Endothelial cell of umbilical vein (primary cell): ENCODE results near the gene SPATA19. TPM values are rescaled to one million over a fixed set of nuclear protein-coding genes. Genes with fewer than 3 reads are reported as not detected.

Source experiments
- BruUV-seq: library from RNA; stranded (reverse); fragments of 400-500 nt; replicated peaks from 2 replicates; lab custom pipeline; 2021; lab: Mats Ljungman, UMichigan
- CTCF ChIA-PET: fragments of 300-600, 350-600 bp; sonication (Branson Sonifier 250); formaldehyde crosslinking; loops from one replicate; lab custom pipeline; 2021; ENCODE audit warnings: antibody characterized with exemption, inconsistent platforms; lab: Charles Lee
- POLR2A ChIA-PET: fragments of 300-600, 350-600 bp; sonication (Branson Sonifier 250); formaldehyde crosslinking; loops from one replicate; lab custom pipeline; 2021; ENCODE audit warnings: antibody characterized with exemption, inconsistent platforms; lab: Charles Lee
- DNase-seq: peaks from one replicate; pipeline ENCODE4 v3.0.0-alpha.2; 2011; ENCODE audit warnings: low read depth, low spot score
- FAIRE-seq: peaks from 2 replicates; lab custom pipeline; 2011; peaks lifted over from hg19 to GRCh38; lab: Jason Lieb, UNC
- H2AFZ ChIP-seq: 2 replicates; pipeline ENCODE4 v1.6.0; 2012; ENCODE audit warnings: low read depth, low read length, control low read depth, inconsistent platforms
- H3K27ac ChIP-seq: 2 replicates; pipeline ENCODE4 v1.5.1; 2011; ENCODE audit warnings: low read depth, mild to moderate bottlenecking, control low read depth, low read length, moderate library complexity; ENCODE audit not compliant: insufficient read depth
- H3K27me3 ChIP-seq, 2 experiments: 2 replicates each; pipeline versions ENCODE4 v1.6.0 to v1.6.1; 2011; ENCODE audit warnings: low read length in 2 of 2, mixed read lengths in 1 of 2; ENCODE audit not compliant: control insufficient read depth in 2 of 2, insufficient read depth in 2 of 2
- H3K36me3 ChIP-seq, 2 experiments: 2 replicates in 1 of 2; 3 replicates in 1 of 2; pipeline ENCODE4 v1.5.1; 2011; ENCODE audit warnings: low read length in 2 of 2, mild to moderate bottlenecking in 1 of 2, moderate library complexity in 1 of 2; ENCODE audit not compliant: control insufficient read depth in 2 of 2, insufficient read depth in 2 of 2; ENCODE audit errors: extremely low read depth in 1 of 2
- H3K4me1 ChIP-seq: 3 replicates; pipeline ENCODE4 v1.5.1; 2011; ENCODE audit warnings: mild to moderate bottlenecking, low read length; ENCODE audit not compliant: control insufficient read depth, insufficient read depth; ENCODE audit errors: extremely low read depth
- H3K4me2 ChIP-seq: 2 replicates; pipeline ENCODE4 v1.6.1; 2011; ENCODE audit warnings: low read length, control low read depth, mixed read lengths; ENCODE audit not compliant: insufficient read depth
- H3K4me3 ChIP-seq, 3 experiments: fragments of 200-600 bp in 1 of 3; sonication (generic), shearing (Covaris generic) in 1 of 3; replicated peaks in 1 of 3; 2 replicates each; pipeline ENCODE4 v1.5.1; 2011 to 2016; ENCODE audit warnings: control low read depth in 3 of 3, low read length in 3 of 3, mild to moderate bottlenecking in 2 of 3, inconsistent platforms in 1 of 3, low read depth in 1 of 3, moderate library complexity in 1 of 3; ENCODE audit not compliant: insufficient read depth in 1 of 3
- H3K79me2 ChIP-seq: 2 replicates; pipeline ENCODE4 v1.6.0; 2012; ENCODE audit warnings: low read length, inconsistent platforms; ENCODE audit not compliant: control insufficient read depth, insufficient read depth
- H3K9ac ChIP-seq: replicated peaks from 2 replicates; pipeline ENCODE3; 2011; ENCODE audit warnings: low read length, control low read depth; ENCODE audit not compliant: insufficient read depth; ENCODE audit errors: extremely low read depth
- H3K9me1 ChIP-seq: replicated peaks from 3 replicates; pipeline ENCODE4 v1.6.0; 2011; ENCODE audit warnings: mild to moderate bottlenecking, low read length; ENCODE audit not compliant: control insufficient read depth, insufficient read depth; ENCODE audit errors: extremely low read depth
- H3K9me3 ChIP-seq: replicated peaks from 2 replicates; pipeline ENCODE4 v1.5.1; 2012; ENCODE audit warnings: low read length, inconsistent platforms; ENCODE audit not compliant: control insufficient read depth, insufficient read depth
- H4K20me1 ChIP-seq: replicated peaks from 2 replicates; pipeline ENCODE3; 2011; ENCODE audit warnings: mild to moderate bottlenecking, low read length; ENCODE audit not compliant: control insufficient read depth, insufficient read depth; ENCODE audit errors: extremely low read depth
- EZH2 ChIP-seq: IDR thresholded peaks from 2 replicates; pipeline ENCODE4 v1.6.1; 2012; ENCODE audit warnings: borderline replicate concordance, low read depth, mild to moderate bottlenecking, moderate library complexity, low read length, inconsistent platforms; ENCODE audit not compliant: severe bottlenecking
- FOS ChIP-seq: IDR thresholded peaks from 2 replicates; pipeline ENCODE4 v1.6.1; 2011; ENCODE audit warnings: mild to moderate bottlenecking, low read length, moderate library complexity, borderline replicate concordance; ENCODE audit not compliant: insufficient read depth
- GATA2 ChIP-seq: IDR thresholded peaks from 2 replicates; pipeline ENCODE4 v1.7.0; 2011; ENCODE audit warnings: low read depth, mild to moderate bottlenecking, moderate library complexity, mixed read lengths, low read length; ENCODE audit not compliant: insufficient read length, insufficient read depth
- JUN ChIP-seq: IDR thresholded peaks from 2 replicates; pipeline ENCODE4 v1.6.1; 2011; ENCODE audit warnings: borderline replicate concordance, low read depth; ENCODE audit not compliant: insufficient read length, insufficient read depth
- MYC ChIP-seq: IDR thresholded peaks from one replicate; pipeline ENCODE4 v1.6.1; 2011; ENCODE audit warnings: mild to moderate bottlenecking, low read depth, low read length
- POLR2A ChIP-seq: IDR thresholded peaks from 2 replicates; pipeline ENCODE4 v1.6.1; 2012; ENCODE audit warnings: low read depth, mild to moderate bottlenecking, control low read depth, low read length
- POLR2AphosphoS5 ChIP-seq: IDR thresholded peaks from 2 replicates; pipeline ENCODE4 v1.6.1; 2012; ENCODE audit warnings: low read depth, mild to moderate bottlenecking, control low read depth, low read length, moderate library complexity; ENCODE audit not compliant: insufficient read depth
- dilution Hi-C: fragments of 300-500 bp; cut with MboI; formaldehyde crosslinking; loops from one replicate; pipeline ENCODE4 v1.15.0; 2019; ENCODE audit warnings: low sequenced_read_pairs; ENCODE audit not compliant: extremely low pct_ligation_motif_present
- intact Hi-C: fragments of 100-400 bp; cut with micrococcal nuclease; formaldehyde crosslinking; loops from one replicate; pipeline ENCODE4 v1.10.0; 2022
- polyA plus RNA-seq, 4 experiments: library from polyadenylated mRNA; depleted of rRNA in 3 of 4; stranded (reverse) in 3 of 4; unstranded in 1 of 4; fragments of >200 nt; gene quantifications; 2 replicates each; pipeline versions ENCODE4 v1.2.1 to v1.2.3, GENCODE V29; 2011 to 2012; ENCODE audit warnings: missing spikeins in 1 of 4
- total RNA-seq: library from RNA; stranded (reverse); gene quantifications from 2 replicates; pipeline ENCODE4 v1.2.3, GENCODE V29; 2021
- TF ChIP-seq, protein P1 (sequence below): IDR thresholded peaks from 2 replicates; pipeline ENCODE4 v1.6.1; 2011; ENCODE audit not compliant: insufficient read depth, insufficient read length
- TF ChIP-seq, protein P2 (sequence below), 2 donors: IDR thresholded peaks; 1 replicate in 1 of 2; 2 replicates in 1 of 2; pipeline ENCODE4 v1.5.1; 2011; ENCODE audit warnings: low read length in 2 of 2, mild to moderate bottlenecking in 2 of 2, moderate library complexity in 2 of 2, control low read depth in 1 of 2, inconsistent platforms in 1 of 2, low read depth in 1 of 2; ENCODE audit not compliant: insufficient read depth in 1 of 2; ENCODE audit errors: extremely low read depth in 1 of 2

The SPATA19 gene
- total and polyA plus RNA-seq, 2 donors (not counting 3 experiments of a cell fraction or from before 2014, with no cell fraction given) = not detected

DNA sequence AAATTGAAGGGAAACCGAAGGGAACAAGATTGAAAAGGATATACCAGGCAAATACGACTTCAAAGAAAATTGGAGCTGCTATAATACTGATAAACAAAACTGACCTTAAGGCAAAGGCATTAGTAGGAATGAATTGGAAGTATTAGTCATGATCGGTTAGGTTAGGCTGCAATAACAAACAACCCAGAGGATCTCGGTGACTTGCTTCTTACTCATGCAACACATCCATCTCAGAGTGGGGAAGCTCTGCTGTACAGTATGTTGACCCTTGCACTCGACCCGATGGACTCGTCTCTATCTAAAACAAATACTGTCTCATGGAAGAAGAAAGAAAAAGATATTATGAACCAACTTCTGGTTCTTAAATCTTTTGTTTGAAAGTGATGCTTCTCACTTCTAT lies 42.3 kb downstream of the SPATA19 start:
- Histone ChIP-seq H3K9me1 (no peaks in the 10 kb centered on the region), H3K4me3 (no peak overlapping the region), H3K4me2 (no peak overlapping the region), H3K27me3 (no peaks in the 10 kb centered on the region), H4K20me1 (no peaks in the 10 kb centered on the region), H3K9me3 (peaks cover 2% of the 10 kb centered on the region), H2AFZ (no peak overlapping the region), H3K27ac (no peak overlapping the region), H3K9ac (no peak overlapping the region), H3K4me1 (no peaks in the 10 kb centered on the region), H3K79me2 (no peaks in the 10 kb centered on the region), H3K36me3 (no peaks in the 10 kb centered on the region)
- ChIA-PET POLR2A (no interaction called here), CTCF (no interaction called here)
- dilution Hi-C loops = no loop called here
- no TSS peak for BruUV-seq
- FAIRE-seq (no peak), DNase-seq (no peak)
- intact Hi-C loops = no loop called here
- TF ChIP-seq JUN (no peak), GATA2 (no peak)
- TF ChIP-seq, protein P1, sequence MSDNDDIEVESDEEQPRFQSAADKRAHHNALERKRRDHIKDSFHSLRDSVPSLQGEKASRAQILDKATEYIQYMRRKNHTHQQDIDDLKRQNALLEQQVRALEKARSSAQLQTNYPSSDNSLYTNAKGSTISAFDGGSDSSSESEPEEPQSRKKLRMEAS = no peak

DNA sequence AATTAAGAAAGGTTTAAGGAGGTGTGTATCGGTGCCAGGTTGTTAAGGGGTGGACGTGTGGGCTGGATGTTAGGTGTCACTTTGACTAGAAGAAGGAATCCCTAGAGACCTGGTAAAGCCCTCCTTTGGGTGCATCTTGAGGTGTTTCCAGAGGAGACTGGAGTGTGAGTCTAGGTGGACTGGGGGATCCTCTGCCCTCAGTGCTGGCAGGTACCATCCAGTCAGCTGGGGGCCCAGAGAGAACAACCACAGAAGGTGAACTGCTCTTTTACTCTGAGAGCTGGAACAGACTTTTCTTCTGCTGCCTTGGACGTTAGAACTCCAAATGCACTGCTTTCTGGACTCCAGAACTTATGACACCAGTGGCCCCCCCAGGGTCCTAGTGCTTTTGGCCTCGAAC lies 44.0 kb downstream of the SPATA19 start:
- no peaks in the 10 kb centered on the region for H3K79me2 ChIP-seq
- H3K4me1 ChIP-seq = no peaks in the 10 kb centered on the region
- no peak overlapping the region for H3K27ac ChIP-seq
- no peaks in the 10 kb centered on the region for H4K20me1 ChIP-seq
- no peak for DNase-seq
- no TSS peak for BruUV-seq
- POLR2A ChIA-PET = no interaction called here
- no peak overlapping the region for H3K9ac ChIP-seq
- no peak overlapping the region for H3K4me3 ChIP-seq
- intact Hi-C loops (no loop called here), dilution Hi-C loops (no loop called here)
- CTCF ChIA-PET = no interaction called here
- no peak overlapping the region for H3K4me2 ChIP-seq
- FAIRE-seq = no peak
- no peaks in the 10 kb centered on the region for H3K27me3 ChIP-seq
- no peak overlapping the region for H2AFZ ChIP-seq
- no peaks in the 10 kb centered on the region for H3K36me3 ChIP-seq
- no peaks in the 10 kb centered on the region for H3K9me1 ChIP-seq
- TF ChIP-seq MYC (no peak), JUN (no peak), FOS (no peak), GATA2 (no peak), POLR2A (no peak), EZH2 (no peak), POLR2AphosphoS5 (no peak)
- TF ChIP-seq, protein P2, sequence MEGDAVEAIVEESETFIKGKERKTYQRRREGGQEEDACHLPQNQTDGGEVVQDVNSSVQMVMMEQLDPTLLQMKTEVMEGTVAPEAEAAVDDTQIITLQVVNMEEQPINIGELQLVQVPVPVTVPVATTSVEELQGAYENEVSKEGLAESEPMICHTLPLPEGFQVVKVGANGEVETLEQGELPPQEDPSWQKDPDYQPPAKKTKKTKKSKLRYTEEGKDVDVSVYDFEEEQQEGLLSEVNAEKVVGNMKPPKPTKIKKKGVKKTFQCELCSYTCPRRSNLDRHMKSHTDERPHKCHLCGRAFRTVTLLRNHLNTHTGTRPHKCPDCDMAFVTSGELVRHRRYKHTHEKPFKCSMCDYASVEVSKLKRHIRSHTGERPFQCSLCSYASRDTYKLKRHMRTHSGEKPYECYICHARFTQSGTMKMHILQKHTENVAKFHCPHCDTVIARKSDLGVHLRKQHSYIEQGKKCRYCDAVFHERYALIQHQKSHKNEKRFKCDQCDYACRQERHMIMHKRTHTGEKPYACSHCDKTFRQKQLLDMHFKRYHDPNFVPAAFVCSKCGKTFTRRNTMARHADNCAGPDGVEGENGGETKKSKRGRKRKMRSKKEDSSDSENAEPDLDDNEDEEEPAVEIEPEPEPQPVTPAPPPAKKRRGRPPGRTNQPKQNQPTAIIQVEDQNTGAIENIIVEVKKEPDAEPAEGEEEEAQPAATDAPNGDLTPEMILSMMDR (IDR thresholded peaks at IDR 0.05; ENCODE audit: extremely low read depth in 1 of 2, insufficient read depth in 1 of 2, low read depth in 1 of 2, low read length in 2 of 2) = no peak
- TF ChIP-seq, protein P1 = no peak
- peaks cover 2% of the 10 kb centered on the region for H3K9me3 ChIP-seq
